AG04450 (cell line): ENCODE measurements around the gene RHBDD1. TPM values are rescaled to one million over a fixed set of nuclear protein-coding genes. Genes with fewer than 3 reads are reported as not detected.

Experiments used
- CTCF ChIA-PET: fragments of 300-600, 350-600 bp; formaldehyde crosslinking; extraction: SDS; loops from one replicate; lab custom pipeline; 2022; ENCODE audit warnings: antibody characterized with exemption, inconsistent platforms; lab: Charles Lee
- POLR2A ChIA-PET: fragments of 350-600 bp; formaldehyde crosslinking; extraction: SDS; loops from one replicate; lab custom pipeline; 2021; ENCODE audit warnings: antibody characterized with exemption, inconsistent platforms; lab: Yijun Ruan, JAX
- DNase-seq: peaks from one replicate; pipeline ENCODE4 v3.0.0-alpha.2; 2011; ENCODE audit warnings: low read depth, low spot score
- H3K27ac ChIP-seq: one replicate; pipeline ENCODE4 v1.5.1; 2012; ENCODE audit warnings: low read depth, low read length, control low read depth
- H3K27me3 ChIP-seq: one replicate; pipeline ENCODE4 v1.6.0; 2012; ENCODE audit warnings: low read length; ENCODE audit not compliant: control insufficient read depth, insufficient read depth
- H3K4me3 ChIP-seq: 2 replicates; pipeline ENCODE4 v1.5.1; 2011; ENCODE audit warnings: mild to moderate bottlenecking, low read depth, low read length, control low read depth
- H3K9me3 ChIP-seq: 2 replicates; pipeline ENCODE4 v1.5.1; 2012; ENCODE audit warnings: low read length; ENCODE audit not compliant: control insufficient read depth, insufficient read depth
- CTCF ChIP-seq: IDR thresholded peaks from 2 replicates; pipeline ENCODE4 v1.5.1; 2011; ENCODE audit warnings: low read depth, low read length, control low read depth, inconsistent platforms
- polyA plus RNA-seq: library from polyadenylated mRNA; depleted of rRNA; stranded (reverse); fragments of >200 nt; gene quantifications from 2 replicates; pipeline ENCODE4 v1.2.3, GENCODE V29; 2011; rRNA removed
- small RNA-seq: library from RNA; depleted of rRNA; stranded (forward); fragments of <200 nt; gene quantifications from one replicate; pipeline ENCODE3, GENCODE V24; 2012; ENCODE audit warnings: low read depth; ENCODE audit not compliant: insufficient read length

Gene RHBDD1
- polyA plus RNA-seq, 1 experiment: 48.7 TPM

- Histone ChIP-seq H3K27ac (no peak overlapping the region), H3K27me3 (peaks cover 2% of the 10 kb centered on the region), H3K9me3 (no peaks in the 10 kb centered on the region), H3K4me3 (no peak overlapping the region)
- DNase-seq: no peak
- POLR2A ChIA-PET: no interaction called here
- CTCF ChIA-PET: interaction anchor here (4.6 kb wide), 1 partner anchor 11 kb away, joined by 24 read pairs; no protein-coding TSS in a partner anchor
- TF ChIP-seq CTCF: no peak
Measured at GRCh38 chr2:227043981-227044380, 208.1 kb downstream of the RHBDD1 start.

Small RNAs within 50 kb of the gene (small RNA-seq; reads per million reads assigned to genes)
- gene RF00554: not detected

Other genes with a start within 250 kb of the RHBDD1 start
- 32.9 and 36.6 TPM in 2 replicates for gene IRS1, start 36.2 kb upstream of the RHBDD1 start, polyA plus RNA-seq